ENCODE data around the gene IER3IP1.

The IER3IP1 gene

DNA sequence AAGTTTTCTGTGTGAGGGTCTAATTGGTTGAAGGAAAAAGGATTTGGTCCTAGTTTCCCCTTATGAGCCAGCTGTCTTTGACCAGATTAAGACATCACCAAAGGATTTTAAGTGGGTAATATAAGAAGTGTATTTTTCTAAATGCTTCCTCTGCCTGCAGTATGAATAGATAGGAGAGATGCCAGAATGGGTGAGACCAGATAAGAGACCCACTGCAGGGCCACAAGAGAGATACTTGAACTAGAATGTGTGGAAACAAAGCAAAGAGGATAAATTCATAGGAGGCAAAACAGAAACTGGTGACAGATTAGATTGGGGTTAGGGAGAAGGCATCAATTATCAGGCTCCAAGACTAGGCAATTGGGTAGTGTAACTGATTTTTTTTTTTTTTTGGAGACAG lies 24.7 kb downstream of the IER3IP1 start:
- DNase-seq = no peak

GRCh38 chr18:47150824-47151366 lies 25.3 kb downstream of the IER3IP1 start:
- peak; percentile 62 for DNase-seq

DNA sequence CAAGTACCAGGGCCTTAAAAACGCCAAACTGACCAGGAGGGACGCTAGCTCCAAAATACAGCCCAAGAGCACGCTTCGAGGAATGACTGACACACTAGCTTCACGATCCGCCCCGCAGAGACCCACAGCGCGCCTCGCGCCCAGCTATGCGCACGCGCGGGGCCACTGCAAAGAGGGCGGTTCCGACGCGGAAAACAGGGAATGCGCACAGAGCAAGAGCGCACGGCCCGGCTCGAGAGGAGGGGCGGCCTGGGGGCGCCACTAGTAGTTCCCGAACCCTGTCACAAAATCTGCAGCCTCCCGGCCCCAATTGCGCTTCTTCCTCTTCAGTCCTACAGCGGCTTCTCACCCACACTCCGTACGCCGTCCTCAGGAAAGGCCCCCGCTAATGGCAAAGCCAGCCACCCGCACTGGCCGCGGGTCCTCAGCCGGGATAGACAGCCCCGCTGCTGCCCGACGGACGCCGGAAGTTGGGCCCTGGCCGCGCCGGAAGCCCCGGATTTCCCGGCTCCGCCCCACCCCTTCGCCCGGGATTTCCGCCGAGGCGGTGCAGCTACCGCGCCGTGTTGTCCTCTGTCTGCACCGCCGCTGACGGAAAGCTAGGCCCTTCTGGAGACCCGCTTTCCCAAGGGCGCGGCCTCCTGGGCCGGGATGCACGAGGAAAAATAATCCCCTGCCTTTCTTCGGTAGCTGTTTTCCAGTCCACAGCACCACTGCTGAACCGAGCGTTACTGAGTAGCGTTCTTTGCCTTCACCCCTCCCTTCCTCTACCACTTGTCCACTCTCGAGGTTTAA lies 25.9 kb downstream of the IER3IP1 start, which contains the start of gene HDHD2:
Gene HDHD2 (minus strand): TSS at position 472 of the 795 bp plus-strand sequence. CDS start 14,061 bp downstream, outside the sequence.
- peak; percentile 91 for DNase-seq

- DNase-seq = no peak
Observed at GRCh38 chr18:47149457-47150028, 26.6 kb downstream of the IER3IP1 start.

DNA sequence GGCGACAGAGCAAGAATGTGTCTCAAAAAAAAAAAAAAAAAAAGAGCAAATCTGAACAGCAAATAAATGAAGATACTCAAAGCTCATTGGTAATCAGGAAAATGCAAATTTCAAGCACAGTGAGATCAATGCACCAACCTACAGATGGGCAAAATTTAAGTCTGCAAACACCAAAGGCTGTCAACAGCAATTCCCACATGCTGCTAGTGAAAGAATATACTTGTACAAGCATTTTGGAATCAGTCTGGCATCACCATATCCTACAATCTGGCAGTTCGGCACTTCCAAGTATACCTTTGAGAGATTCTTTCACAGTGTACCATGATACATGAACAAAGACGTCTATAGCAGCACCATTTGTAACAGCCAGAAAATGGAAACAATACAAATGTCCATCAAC lies 30.0 kb downstream of the IER3IP1 start:
- DNase-seq = no peak

DNA sequence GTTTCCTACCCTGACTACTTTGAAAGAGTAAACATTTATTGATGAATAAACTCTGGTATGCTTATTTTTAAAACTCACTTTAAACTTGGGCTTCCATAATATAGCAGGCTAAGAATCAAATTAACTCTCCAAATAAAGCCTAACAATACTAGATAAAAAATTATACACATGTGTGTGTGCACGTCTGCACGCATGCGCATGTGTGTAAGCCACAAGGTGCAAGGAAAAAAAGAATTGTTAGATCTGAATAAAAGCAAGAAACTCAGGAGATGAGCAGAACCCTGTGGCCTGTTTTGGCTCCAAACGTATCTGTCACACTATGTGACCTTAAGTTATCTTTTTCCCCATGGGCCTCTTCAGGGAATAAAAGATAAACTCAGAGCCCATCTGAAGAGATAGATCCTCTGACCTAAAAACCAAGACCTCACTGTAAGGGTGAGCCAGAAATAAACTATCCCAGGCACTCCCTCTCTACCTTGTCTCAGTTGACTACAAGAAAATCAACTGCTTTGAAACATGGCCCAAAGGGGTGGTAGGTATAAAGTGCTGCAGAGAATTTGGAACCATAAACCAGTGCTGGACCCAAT lies 32.2 kb downstream of the IER3IP1 start:
- no peak for DNase-seq

DNA sequence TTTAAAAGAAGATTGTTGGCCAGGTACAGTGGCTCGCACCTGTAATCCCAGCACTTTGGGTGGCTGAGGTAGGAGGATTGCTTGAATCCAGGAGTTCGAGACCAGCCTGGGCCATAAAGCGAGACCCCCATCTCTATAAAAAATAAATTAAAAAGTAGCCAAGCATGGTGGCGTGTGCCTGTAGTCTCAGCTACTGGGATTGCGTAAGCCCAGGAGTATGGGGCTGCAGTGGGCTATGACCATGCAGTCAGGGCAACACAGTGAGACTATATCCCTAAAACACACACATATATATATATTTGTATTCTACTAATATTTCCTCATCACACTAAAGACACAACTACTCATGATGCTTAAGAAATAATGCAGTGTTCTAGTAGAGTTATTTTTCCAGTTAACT lies 33.0 kb downstream of the IER3IP1 start:
- no peak for DNase-seq

DNA sequence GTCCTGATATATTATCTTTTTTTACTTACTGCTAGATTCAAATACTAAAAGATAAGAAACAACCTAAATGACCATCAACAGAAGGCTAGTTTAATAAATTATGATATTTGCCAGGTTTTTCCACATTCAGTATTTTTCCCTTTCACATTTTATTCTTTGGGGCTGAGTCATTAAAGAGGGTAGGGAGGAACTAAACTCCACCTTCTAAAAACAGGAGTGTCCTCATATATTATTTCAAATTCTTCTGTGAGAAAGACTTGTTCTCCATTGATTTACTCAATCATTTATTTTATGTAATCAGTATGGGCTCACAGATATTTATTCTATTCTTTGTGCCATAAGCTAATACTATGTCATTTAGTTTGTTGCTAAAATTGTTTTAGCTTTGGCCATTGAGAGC lies 34.9 kb downstream of the IER3IP1 start:
- no peak for DNase-seq

DNA sequence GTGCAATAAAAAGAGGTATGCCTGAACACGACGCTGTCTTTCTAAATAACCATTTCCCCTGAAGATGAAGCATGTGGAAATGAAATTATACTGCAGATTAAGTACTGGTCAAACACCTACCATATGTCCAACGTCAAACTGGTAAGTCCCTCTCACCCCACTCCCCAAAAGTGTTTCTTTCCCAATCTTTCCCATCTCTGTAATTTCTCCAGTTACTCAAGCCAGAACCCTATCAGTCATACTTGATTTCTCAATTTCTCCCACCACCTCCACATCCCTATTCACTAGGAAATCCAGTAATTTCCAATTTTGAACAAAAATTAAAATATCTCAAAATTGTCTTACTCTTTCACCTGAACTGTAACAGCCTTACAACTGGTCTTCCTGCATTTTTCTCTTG lies 55.0 kb downstream of the IER3IP1 start:
- no peak for DNase-seq

DNA sequence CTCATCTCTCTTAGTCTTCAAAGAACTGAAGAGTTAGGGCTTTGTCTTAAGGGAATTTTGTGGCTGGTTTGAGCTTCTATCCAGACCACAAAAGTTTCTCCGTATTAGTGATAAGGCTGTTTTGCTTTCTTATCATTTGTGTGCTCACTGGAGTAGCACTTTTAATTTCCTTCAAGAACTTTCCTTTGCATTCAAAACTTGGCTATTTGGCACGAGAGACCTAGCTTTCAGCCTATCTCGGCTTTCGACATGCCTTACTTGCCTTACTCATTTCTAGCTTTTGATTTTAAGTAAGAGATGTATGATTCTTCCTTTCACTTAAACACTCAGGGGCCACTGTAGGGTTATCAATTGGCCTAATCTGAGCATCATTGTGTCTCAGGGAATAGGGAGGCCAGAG lies 55.7 kb downstream of the IER3IP1 start:
- no peak for DNase-seq

DNA sequence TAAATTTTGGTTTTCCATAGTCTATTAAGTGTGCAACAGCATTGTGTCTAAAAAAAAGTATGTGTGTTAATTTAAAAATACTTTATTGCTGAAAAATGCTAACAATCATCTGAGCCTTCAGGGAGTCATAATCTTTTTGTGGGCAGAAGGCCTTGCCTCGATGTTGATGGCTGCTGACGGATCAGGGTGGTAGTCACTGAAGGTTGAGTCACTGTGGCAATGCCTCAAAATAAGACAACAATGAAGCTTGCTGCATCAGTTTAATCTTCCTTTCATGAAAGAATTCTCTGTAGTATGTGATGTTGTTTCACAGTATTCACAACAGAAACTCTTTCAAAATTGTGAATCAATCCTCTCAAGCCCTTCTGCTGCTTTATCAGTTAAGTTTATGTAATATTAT lies 57.2 kb downstream of the IER3IP1 start:
- no peak for DNase-seq

- DNase-seq = no peak
Observed at GRCh38 chr18:47115205-47115604, 61.0 kb downstream of the IER3IP1 start.

- no peak for DNase-seq
Observed at GRCh38 chr18:47113796-47114540, 62.2 kb downstream of the IER3IP1 start.

- no peak for DNase-seq
Observed at GRCh38 chr18:47110492-47111274, 65.5 kb downstream of the IER3IP1 start.

DNA sequence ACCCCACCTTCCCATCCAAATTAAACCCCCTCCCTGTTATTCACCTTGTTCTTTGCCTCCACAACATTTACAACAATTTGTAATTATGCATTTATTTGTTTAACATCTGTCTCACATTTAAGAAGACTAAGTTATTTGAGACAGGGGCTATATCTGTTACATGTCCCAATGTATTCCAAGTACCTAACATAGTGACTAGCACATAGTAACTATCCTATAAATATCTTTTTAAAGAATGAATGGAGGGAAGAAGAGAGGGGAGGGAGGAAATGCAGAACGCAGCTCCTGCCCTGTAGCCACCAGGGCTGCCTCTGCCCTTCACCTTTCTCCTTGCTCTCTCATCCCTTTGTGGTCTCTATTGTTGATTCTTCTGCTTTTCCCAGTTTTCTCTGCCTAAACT lies 66.4 kb downstream of the IER3IP1 start:
- DNase-seq = no peak

DNA sequence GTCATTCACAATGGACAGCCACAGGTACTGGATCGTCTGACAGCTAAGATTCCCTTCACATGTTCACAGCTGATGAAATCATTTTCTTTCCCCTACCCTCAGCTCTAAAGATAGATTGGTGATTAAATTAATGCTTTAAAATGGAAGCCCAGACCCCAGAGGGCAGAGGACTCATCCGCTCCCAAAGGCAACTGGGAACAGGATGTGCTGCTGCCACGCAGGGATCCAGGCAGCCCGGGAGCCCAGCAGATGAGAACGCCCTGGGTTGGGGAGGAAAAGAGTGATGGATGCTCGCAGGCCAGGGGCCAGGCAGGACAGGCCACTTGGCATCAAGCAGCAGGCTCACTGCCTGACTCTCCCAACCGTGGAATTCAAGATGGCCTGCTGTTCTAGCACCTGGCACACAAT lies 67.2 kb downstream of the IER3IP1 start:
- no peak for DNase-seq

DNA sequence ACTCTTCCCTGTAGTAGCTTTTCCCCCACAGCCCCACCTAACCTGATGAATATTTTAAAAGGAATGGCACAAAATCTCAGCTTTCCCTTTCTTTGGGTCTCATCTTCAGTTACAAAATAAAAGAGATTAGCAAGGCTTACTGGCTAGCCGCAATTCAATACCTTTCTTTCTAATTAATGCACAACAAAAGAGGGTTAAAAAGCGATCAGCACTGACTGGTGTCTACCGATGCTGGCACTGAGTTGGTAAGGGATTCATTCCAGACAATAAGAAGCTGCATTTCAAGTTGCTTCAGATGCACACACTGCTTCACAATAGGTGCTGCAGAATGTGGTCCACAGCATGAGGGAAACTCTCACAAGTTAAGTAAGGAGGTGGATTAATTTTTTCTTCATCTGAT lies 67.8 kb downstream of the IER3IP1 start:
- no peak for DNase-seq
